Left lung (tissue), 10 donors: Measurements from ENCODE around the gene C16orf92. TPM values are rescaled to one million over a fixed set of nuclear protein-coding genes. Genes with fewer than 3 reads are reported as not detected.

Source experiments
- ATAC-seq: fragments of 200-7000 bp; cut with Tn5 transposase; one replicate; pipeline ENCODE4 v1.9.1; 2020; ENCODE audit warnings: moderate library complexity
- DNase-seq, 4 donors: peaks; one replicate each; pipeline ENCODE4 v3.0.0-alpha.2; 2013 to 2020
- H3K27ac ChIP-seq, 2 donors: fragments of 200-600 bp; sonication (generic) in 1 of 2; one replicate each; pipeline versions ENCODE4 v1.5.0 to v1.8.0; 2020 to 2021
- H3K27me3 ChIP-seq, 2 donors: fragments of 200-600 bp; sonication (generic) in 1 of 2; one replicate each; pipeline versions ENCODE4 v1.5.0 to v1.8.0; 2020 to 2021
- H3K36me3 ChIP-seq, 2 donors: fragments of 200-600 bp; sonication (generic) in 1 of 2; one replicate each; pipeline versions ENCODE4 v1.5.0 to v1.8.0; 2020 to 2021
- H3K4me1 ChIP-seq, 2 donors: fragments of 200-600 bp; one replicate each; pipeline ENCODE4 v1.8.0; 2021
- H3K4me3 ChIP-seq, 2 donors: fragments of 200-600 bp; sonication (generic) in 1 of 2; one replicate each; pipeline versions ENCODE4 v1.5.0 to v1.8.0; 2020 to 2021; ENCODE audit warnings: mild to moderate bottlenecking in 1 of 2
- H3K9me3 ChIP-seq, 2 donors: fragments of 200-600 bp; sonication (generic) in 1 of 2; one replicate each; pipeline versions ENCODE4 v1.5.0 to v1.8.0; 2020 to 2021
- intact Hi-C, 2 donors: fragments of 100-400 bp; cut with DNase I; formaldehyde crosslinking; loops; one replicate each; pipeline versions ENCODE4 v1.11.2 to v1.14.2; 2022
- polyA plus RNA-seq, 6 donors: library from polyadenylated mRNA; unstranded; fragments of 120-200 nt; gene quantifications; one replicate each; pipeline ENCODE4 v1.2.1, GENCODE V29; 2013; ENCODE audit not compliant: insufficient read length in 6 of 6
- total RNA-seq, 2 donors: library from RNA; stranded (reverse); fragmentation: NEBNext Ultra II Directional; extraction: Animal tissue kit (Norgen Biotek cat#: 25700); gene quantifications; one replicate each; pipeline ENCODE4 v1.2.1, GENCODE V29; 2021
- TF ChIP-seq, protein P1 (sequence below), 2 donors: fragments of 200-600 bp; sonication (generic) in 1 of 2; IDR thresholded peaks; one replicate each; pipeline versions ENCODE4 v1.5.0 to v1.8.0; 2021; ENCODE audit warnings: antibody characterized with exemption in 2 of 2
- donor health status: DM: no; HTN: yes; CAD: no.
- donor health status: DM: no; HTN: no; CAD: no.

Gene C16orf92
- total and polyA plus RNA-seq, 8 donors = not detected

DNA sequence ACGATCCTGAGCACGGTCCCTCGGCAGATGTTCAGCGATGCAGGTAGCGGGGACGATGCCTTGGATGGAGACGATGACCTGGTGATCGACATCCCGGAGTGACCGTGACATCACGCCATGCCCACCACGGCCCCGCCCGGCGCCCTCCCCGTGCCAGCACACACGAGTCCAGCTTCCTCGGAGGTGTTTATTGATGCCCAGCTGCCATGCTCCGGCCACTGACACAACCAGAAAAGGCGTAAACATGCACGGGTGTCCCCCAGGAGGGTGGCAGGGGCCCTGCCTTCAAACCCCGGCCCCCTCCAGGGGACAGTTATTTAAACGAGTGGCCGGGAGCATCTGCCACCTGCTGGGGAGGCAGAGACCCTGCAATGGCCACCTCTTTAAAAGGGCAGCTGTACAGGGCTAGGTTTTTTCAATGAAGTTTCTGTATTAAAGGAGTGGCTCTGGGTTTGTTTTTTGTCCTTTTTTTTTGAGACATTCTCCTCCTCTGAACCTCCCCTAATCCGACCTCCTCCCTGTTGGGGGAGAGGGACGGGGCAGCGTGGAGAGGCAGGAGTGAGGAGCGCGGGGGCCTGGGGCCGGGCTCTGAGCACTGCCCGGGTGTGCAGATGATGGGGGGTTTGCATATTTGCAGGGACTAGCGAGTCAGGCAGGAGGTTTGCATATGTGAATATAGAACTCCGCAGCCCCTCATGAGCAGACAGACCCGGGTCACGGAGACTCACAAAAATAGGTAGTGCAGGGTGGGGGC, 17.5 kb upstream of the C16orf92 start:
- Histone ChIP-seq H3K27ac (no peak overlapping the region), H3K27me3 (peaks cover 12 to 34% of the 10 kb centered on the region in 2 donors), H3K4me1 (peaks cover 2 to 15% of the 10 kb centered on the region in 2 donors), H3K9me3 (no peaks in the 10 kb centered on the region), H3K4me3 (no peak overlapping the region), H3K36me3 (peaks cover 0 to 36% of the 10 kb centered on the region in 2 donors)
- DNase-seq (peak in 1 of 4 donors; percentile 76), ATAC-seq (peak; percentile 74)
- TF ChIP-seq, protein P1, sequence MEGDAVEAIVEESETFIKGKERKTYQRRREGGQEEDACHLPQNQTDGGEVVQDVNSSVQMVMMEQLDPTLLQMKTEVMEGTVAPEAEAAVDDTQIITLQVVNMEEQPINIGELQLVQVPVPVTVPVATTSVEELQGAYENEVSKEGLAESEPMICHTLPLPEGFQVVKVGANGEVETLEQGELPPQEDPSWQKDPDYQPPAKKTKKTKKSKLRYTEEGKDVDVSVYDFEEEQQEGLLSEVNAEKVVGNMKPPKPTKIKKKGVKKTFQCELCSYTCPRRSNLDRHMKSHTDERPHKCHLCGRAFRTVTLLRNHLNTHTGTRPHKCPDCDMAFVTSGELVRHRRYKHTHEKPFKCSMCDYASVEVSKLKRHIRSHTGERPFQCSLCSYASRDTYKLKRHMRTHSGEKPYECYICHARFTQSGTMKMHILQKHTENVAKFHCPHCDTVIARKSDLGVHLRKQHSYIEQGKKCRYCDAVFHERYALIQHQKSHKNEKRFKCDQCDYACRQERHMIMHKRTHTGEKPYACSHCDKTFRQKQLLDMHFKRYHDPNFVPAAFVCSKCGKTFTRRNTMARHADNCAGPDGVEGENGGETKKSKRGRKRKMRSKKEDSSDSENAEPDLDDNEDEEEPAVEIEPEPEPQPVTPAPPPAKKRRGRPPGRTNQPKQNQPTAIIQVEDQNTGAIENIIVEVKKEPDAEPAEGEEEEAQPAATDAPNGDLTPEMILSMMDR (IDR thresholded peaks at IDR 0.05) = peak; percentile 79 to 80
- intact Hi-C loops = loop anchor here in 1 of 2 donors (10.0 kb wide), 3 partner anchors 81 to 301 kb away; partner anchors contain the start of gene KCTD13

DNA sequence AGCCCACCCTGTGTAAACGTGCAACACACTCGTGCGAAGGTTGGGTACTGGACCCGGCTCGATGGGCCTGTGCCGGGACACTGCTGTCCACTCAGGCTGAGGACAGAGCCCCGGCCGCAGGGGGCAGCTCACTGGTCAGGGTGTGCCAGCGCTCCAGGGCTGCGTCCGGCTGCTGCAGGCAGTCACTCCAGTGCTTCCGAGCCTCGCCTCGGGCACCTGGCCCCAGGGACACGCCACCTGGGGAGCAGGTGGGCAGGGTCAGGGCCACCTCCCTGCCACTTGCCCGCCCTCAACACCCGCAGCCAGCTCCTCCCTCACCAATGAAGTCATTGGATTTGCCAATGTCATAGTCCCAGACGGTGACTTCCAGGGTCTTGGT, 16.9 kb upstream of the C16orf92 start:
- ATAC-seq = no peak
- no peak overlapping the region for H3K4me3 ChIP-seq
- H3K36me3 ChIP-seq = peaks cover 0 to 30% of the 10 kb centered on the region in 2 donors
- peaks cover 6 to 20% of the 10 kb centered on the region in 2 donors for H3K4me1 ChIP-seq
- peak in 1 of 4 donors; percentile 81 for DNase-seq
- intact Hi-C loops = loop anchor here in 1 of 2 donors (10.0 kb wide), 3 partner anchors 81 to 301 kb away; partner anchors contain the start of gene KCTD13
- H3K27ac ChIP-seq = no peak overlapping the region
- peaks cover 18 to 40% of the 10 kb centered on the region in 2 donors for H3K27me3 ChIP-seq
- no peaks in the 10 kb centered on the region for H3K9me3 ChIP-seq
- TF ChIP-seq, protein P1 (IDR thresholded peaks at IDR 0.05) = no peak

DNA sequence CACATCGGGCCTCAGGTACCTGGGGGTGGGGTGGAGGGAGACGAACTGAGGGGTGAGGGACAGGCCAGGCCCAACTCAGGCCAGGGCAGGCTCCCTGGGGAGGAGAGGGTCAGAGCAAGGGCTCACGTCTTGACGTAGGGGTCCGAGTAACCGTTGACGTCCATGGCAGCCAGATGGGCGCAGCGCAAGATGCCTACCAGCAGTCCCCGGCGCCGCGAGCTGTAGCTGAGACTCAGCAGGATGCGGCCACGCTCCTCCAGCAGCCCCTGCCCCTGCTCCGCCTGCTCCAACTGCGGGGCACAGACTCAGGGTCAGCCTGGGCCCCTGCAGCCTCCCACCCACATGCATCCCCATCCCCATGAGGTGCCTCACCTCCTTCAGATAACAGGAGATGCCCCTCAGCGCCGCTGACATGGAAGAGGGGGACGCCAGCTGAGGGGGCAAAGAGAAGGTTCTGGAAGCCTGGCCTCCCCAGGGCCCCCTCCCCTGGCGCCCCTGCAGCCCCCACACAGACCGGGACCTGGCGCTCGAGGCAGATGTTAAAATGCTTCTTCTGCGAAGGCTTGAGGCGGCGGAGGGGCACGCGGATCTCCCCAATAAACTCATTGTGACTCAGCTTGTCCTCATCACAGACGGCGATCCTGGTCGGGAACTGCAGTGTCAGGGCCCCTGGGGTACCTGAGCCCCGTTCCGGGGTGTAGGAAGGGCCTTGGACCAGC, 16.2 kb upstream of the C16orf92 start:
- Histone ChIP-seq H3K4me3 (no peak overlapping the region), H3K36me3 (peaks cover 0 to 23% of the 10 kb centered on the region in 2 donors), H3K9me3 (no peaks in the 10 kb centered on the region), H3K27ac (no peak overlapping the region), H3K27me3 (peaks cover 25 to 47% of the 10 kb centered on the region in 2 donors), H3K4me1 (peaks cover 12 to 27% of the 10 kb centered on the region in 2 donors)
- intact Hi-C loops = loop anchor here in 1 of 2 donors (10.0 kb wide), 3 partner anchors 82 to 302 kb away; partner anchors contain the start of gene KCTD13
- DNase-seq (peak in 1 of 4 donors; percentile 73), ATAC-seq (no peak)
- TF ChIP-seq, protein P1 (IDR thresholded peaks at IDR 0.05) = no peak

DNA sequence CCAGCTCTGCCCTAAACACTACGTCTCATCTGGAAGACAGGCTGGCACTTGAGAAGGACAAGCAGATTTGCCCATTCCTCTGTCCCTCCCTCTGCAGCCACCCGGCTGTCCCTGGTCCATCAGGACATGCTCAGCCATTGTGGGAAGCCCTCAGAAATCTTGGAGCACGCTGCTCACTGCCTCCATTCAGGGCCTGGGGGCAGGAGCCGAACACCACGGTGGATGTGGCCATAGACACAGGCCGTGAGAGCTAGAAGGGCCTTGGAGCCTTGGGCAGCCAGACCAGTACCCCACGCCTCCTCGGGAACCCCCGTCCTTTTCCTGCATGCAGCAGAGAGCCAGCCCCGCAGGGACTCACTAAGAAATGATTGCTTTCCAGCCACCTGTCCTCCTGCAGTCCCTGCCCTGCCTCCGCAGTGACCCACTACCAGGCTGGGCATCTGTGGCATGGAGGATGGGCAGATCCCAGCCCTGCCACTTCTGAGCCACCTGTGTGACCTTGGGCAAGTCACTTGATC, 15.6 kb upstream of the C16orf92 start:
- no peak for ATAC-seq
- H3K27me3 ChIP-seq = peaks cover 29 to 54% of the 10 kb centered on the region in 2 donors
- no peaks in the 10 kb centered on the region for H3K9me3 ChIP-seq
- H3K27ac ChIP-seq = no peak overlapping the region
- DNase-seq = no peak
- intact Hi-C loops = loop anchor here in 1 of 2 donors (10.0 kb wide), 3 partner anchors 83 to 303 kb away; partner anchors contain the start of gene KCTD13
- TF ChIP-seq, protein P1 (IDR thresholded peaks at IDR 0.05) = no peak
- H3K4me1 ChIP-seq = peaks cover 12 to 27% of the 10 kb centered on the region in 2 donors
- H3K36me3 ChIP-seq = peaks cover 0 to 16% of the 10 kb centered on the region in 2 donors
- H3K4me3 ChIP-seq = no peak overlapping the region
